ENCODE results near the gene COMT.
"Not testable (repeated sequence)": the region's sequence is repeated elsewhere in the genome, so short reads cannot be mapped to it uniquely, and the experiment has no call there.

Gene COMT

DNA sequence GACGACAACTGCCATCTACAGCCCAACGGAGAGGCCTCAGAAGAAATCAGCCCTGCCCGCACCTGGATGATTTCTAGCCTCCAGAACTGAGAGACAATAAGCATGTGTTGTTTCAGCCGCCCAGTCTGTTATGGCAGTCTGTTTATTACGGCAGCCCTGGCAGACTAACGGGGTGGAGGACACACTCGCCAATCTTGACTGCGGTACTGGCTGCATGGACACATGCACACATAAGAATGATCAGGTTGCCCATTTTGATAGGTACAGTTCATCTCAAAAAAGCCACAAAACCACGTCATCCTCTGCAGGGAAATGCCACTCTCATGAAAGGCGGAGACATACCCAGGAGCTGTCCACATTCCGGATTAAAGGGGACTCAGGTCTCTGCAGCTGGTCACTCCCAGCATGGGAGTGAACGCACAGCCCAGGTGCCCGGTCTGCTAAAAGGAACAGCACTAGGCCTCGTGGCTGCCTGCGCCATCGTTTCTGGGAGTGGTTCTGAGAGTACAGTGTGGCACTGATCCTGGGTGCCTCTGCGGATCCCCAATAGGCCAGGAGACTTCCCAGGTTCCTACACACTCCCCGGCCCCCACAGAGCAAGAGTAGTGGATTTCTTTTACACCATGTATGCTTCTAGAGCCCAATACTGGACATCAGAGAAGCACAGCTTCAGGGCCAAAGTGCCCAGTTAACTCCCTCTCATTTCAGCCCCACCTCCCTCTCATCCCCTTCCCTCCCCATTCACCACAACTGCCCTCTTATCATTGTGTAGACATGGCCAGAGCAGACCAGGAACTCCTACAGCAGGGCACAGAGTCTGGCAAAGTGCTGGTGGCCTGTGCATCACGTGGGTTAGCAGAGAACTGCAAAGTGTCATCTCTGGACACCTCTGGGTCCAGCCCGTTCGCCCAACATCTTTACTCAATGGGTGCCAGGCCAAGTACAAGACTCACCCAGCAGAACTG, 11.7 kb upstream of the COMT start:
- DNase-seq = no peak

DNA sequence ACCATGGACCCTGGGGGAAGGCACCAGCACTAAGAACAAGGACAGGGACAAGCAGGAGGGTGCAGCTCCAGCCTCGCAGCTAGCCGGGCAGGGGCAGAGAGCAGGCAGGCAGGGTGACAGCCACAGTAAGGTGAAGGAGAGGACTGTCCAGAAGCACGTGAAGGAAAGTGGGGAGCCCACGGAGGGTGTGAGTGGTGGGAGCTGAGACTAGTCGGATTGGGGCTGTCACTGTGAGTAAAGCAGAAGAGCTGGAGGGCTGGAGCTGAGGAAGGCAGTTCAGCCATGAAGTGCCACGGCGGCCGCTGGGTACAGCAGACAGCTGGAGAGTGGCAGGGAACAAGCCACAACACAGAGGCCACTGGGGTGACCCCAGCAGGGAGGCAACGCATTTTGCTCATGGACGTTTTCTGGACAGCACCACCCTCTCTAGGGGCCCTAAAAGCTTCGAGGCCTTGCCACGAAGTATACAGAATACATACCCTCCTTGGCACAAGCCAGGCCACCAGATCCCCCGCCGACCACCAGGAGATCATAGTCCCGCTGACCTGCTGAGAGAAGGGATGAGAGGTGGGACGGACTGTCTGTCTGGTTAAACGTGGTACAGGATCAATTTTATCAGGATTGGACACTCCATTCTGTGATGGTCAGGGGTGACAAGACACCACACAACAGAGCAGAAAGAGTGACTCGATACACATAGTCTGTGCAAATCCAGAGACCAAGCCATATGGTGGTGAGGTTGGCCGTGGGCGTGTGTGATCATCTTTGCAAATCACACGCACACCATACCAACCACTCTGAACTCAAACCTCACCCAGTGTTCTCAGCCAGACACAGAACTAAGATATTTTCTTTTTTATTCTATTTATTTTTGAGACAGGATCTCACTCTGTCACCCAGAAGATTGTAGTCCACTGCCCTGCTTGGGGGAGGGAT, 10.8 kb upstream of the COMT start:
- DNase-seq = no peak

DNA sequence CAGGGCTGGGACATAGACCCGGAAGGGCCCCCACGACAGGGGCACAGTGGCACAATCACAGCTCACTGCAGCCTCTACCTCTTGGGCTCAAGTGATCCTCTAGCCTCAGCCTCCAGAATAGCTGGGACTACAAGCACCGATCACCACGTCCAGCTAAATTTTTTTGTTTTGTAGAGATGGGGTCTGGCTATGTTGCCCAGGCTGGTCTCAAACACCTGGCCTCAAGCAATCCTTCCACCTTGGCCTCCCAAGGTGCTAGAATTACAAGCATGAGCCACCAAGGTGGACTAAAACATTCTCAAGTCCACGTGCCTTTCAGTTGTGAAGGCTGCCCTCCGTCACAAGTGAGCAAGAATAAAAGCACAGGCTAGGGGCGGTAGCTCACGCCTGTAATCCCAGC, 10.1 kb upstream of the COMT start:
- DNase-seq = no peak

DNA sequence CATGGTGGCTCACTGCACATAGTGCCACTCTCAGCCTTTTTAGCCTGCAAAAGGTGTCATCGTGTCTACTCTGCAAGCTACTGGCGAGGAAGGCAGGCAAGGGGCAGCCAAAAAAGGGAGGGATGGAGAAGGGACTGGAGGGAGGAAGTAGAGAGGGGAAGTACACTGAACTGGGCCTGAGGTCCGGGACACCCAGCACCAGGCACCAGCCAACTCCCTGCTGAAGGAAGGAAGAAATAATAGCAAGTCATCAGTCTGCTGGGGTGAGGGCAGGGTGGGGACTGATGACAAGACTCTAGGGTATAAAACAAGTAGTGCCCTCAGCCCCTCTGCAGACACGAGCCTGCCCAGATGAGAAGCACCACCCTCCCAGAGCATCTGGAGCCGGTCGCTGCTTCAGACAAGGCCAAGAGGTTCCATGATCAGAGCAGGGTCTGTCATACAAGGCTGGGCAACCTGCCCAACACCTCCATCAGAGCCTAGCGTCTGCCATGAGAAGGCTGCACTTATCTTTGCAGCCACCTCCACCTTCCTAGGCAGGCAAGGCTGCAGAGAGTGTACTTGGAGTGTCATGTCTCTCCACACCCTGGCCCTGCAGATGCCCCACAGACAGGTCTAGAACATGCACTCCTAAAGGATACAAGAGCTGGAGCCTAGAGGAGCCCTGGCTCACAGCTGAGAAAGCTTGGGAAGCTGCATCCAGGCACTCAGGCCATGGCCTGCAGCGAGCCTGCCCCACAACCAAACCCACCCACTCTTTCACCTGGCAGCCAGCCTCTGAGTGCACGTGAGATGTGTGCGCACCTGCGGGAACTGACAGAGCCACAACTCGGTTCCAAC, 9.0 kb upstream of the COMT start:
- peak in 1 of 2 experiments; percentile 45 for DNase-seq

DNA sequence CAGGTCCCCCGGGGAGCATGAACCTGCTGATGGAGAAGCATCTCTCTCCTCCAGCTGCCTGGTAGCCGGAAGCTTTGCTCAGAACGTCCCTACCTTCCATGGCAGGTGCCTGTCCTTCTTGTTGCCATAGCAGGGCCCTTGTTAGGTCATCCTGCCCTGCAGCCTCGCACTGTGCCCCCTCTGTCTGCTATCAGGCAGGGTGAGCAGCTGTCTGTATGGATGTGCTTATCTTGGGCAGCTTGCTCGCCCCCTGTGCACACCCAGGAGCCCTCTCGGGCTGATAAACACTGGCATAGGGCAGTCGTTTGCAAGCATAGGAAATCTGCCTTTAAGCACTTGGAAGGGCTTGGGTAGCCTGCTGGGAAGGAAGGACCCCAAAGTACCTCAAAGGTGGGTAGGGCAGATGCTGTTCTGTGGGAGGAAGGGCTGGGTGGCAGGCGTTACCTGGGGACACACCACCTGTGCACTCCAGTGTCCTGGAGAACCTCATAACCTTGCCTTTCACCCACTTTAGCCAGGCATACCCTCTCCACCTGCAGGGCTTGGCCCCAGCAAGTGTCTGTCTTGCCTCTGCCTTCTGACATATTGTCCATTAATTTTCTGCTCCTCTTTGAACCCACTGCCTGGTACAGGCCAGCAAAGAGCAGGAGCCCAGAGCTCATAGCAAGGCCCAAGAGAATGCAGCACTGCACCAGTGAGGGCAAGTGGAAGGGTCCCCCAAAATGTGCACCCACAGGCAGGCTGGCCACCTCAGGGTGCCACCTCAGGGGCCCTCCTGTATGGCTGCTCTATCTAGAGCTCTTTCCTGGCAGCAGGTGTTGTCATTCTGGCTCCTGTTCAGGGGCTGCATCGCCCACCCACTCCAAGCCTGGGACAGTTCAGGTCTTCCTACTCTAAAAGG, 8.0 kb upstream of the COMT start:
- peak; percentile 36 to 46 for DNase-seq

DNA sequence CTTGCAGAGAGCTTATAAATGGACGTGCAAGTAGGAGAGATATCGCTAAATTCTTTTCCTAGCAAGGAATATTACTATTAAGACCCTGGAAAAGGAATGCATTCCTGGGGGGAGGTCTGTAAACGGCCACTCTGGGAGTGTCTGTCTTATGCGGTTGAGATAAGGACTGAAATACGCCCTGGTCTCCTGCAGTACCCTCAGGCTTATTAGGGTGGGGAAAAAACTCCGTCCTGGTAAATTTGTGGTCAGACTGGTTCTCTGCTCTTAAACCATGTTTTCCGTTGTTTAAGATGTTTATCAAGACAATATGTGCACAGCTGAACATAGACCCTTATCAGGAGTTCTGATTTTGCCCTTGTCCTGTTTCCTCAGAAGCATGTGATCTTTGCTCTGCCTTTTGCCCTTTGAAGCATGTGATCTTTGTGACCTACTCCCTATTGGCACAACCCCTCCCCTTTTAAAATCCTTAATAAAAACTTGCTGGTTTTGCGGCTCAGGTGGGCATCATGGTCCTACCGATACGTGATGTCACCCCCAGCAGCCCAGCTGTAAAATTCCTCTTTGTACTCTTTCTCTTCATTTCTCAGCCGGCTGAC, 6.4 kb upstream of the COMT start:
- DNase-seq = not testable (repeated sequence)

DNA sequence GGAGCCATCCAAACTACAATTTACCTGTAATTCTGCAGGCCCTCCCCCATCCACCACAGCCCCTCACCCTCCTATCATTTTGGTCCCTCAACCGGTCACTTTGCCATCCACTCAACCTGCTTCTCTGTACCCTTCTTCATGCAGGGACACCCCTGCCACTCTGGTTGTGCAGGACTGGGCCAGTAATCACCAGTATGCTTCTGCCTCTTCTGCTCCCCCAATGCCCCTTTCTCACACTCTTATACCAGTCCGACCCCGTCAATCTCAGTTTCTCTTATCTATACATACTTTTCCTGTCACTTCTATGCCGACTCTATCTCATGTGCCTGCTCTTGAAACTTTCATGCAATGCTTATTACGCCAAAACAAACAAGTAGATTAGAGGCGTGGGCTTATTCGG, 5.1 kb upstream of the COMT start:
- DNase-seq = no peak

DNA sequence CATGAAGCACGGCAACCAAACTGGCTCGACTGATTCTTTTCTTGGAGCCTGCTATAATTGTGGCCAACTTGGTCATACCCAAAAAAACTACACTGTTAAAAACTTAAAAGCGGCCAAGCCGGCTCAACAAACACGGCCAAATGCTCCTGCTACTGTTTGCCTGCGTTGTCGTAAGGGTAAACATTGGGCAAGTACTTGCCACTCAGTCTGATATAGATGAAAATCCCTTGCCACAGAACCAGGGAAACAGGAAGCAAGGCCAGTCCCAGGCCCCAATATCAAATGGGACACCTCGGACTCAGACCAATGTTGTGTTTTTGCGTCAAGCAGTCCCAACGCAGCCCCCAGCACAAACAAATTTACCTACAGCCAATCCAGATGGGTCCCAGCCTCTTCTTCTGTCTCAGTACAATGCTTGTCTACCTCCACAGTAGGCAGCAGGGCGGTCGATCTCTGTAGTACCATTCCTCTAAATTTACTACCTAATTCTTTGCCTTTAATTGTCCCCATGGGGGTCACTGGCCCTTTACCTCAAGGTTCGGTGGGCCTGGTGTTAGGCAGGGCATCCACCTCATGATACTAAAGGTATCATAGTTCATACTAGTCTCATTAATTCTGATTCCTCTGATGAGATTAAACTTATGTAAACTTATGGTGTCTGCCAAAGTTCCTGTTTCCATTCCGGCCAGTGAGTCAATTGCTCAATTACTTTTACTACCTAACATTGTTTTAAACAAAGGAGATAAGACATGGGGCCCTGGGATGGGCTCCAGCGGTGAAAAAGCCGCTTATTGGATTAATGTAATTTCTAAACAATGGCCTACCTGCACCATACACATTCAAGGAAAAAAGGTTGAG, 3.7 kb upstream of the COMT start:
- DNase-seq = no peak

DNA sequence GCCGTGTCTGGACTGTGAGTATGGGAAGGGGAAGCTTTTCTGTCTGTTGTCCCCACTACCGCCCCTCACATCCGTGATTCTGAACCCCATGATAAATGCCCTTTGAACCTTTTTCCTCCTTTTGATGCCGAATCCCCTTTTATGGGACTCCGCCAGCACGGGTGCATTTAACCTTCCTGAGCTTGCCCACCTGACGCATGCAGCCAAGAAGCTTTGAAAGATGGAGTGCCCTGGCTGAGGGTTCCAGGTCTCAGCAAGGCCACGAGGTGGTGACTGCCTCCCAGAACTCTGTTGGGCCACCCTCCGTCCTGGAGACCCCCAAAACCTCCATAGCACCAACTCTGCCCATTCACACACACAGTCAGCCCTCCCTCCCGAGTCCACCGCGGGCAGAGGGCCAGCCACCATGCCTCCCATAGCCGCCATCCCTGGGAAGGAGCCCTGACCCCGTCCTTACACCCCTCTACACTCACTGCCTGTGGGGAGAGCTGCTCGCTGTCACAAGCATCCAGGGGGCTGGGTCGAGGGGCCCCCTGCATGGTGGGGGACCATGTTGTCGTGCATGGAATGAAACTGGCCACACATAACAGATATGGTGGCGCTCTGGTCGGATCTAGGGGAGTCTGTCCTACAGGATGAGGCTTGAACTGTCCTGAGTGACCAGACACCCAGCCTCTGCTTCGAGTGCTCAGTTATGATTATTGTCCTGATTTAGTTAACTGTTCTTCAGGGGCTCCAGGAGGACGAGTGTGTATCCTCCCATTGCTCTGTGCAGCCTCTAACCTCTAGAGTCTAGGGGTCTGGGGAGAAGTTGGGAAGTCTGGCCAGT, 822 bp upstream of the COMT start:
- no peak for DNase-seq

DNA sequence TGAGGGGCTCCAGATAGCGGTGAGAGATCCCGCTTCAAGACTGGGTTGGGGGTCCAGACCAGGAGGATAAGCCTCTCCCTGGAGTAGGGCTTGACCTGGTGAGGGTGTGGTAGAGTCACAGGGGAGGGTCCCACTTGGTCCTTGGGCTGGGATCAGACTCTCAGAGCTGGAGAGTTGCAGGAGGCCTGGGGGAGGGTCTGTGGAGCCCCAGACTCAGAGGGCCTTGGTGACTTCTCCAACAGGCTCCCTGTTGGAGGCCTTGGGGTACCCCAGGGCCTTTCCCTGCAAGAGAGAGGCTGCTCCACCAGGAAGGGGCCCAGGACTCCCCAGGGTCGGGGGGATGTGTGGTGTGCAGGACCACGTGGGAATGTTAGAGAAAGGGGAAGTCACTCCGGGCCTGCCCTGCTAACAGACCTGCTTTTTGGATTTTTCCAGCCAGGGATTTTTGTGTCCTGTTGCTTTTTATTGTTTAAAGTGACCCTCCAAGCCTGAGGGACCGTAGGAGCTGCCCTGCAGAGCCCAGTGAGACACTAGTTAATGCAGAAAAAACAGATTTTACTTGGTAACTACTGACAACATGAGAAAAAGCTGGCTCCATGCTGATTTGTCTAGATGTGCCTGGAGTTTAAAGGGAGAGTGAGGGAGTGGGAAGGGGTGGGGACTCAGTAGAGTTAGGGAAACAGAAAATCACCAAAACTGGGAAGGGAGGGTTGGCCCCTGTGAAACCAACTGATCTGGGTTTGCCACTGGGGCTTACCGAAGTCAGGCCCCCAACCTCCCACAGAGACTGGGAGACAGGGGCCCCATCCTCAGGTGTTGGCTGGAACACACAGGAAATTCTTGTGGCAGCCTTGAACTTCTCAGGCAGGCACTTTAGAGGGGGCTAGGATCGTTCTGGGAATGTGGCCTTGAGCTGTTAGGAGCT, 847 bp downstream of the COMT start:
- DNase-seq = no peak

DNA sequence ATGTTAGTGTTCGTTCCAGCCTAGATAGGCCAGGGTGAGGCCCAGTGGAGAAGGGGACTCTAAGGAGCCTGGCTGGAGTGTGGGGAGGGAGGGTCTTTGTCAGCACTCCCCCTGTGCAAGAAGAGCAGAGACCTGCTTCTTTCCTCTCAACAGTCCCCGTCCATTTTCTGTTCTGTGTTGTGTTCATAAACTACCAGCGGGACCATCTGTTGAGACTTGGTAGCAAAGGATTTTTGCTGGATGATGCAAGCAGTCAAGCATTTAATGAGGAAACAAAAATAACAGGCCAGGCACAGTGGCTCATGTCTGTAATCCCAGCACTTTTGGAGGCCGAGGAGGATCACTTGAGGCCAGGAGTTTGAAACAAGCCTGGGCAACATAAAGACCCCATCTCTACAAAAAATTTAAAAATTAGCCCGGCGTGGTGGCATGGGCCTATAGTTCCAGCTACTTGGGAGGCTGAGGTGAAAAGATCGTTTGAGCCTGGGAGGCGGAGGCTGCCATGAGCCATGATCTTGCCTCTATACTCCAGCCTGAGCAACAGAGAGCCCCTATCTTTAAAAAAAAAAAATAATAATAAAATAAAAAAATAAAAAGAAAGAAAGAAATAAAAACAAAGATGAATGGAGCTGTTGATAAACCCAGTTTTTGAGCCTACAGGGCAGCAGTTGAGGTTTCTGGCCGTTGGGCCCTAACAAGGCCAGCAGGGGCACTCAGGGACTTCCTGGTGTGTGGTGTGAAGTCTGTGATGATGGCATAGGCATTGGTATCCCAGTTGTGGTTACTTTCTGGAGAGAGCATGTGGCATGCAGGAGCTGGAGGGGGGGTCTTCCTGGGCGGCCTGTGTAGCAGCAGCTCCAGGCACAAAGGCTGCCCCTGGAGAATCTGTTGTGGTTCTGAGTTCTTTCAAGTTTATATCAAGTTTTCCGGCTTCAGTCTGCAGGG, 1.8 kb downstream of the COMT start:
- no peak for DNase-seq

DNA sequence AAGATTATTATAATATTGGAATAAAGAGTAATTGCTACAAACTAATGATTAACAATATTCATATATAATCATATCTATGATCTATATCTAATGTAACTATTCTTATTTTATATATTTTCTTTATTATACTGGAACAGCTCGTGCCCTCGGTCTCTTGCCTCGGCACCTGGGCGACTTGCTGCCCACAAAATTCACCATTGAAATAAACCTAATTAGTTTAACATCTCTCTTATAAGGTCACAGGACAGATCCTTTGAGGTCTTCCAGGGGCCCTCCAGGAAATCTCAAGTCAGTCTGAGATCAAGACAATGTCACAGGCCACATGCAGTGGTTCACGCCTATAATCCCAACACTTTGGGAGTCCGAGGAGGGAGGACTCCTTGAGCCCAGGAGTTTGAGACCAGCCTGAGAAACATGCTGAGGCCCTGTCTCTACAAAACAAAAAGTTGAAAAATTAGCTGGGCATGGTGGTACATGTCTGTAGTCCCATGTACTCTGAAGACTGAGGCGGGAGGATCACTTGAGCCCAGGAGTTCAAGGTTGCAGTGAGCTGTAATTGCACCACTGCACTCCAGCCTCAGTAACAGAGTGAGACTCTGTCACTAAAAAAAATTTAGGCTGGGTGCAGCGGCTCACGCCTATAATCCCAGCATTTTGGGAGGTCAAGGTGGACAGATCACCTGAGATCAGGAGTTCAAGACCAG, 6.6 kb downstream of the COMT start:
- DNase-seq = no peak

DNA sequence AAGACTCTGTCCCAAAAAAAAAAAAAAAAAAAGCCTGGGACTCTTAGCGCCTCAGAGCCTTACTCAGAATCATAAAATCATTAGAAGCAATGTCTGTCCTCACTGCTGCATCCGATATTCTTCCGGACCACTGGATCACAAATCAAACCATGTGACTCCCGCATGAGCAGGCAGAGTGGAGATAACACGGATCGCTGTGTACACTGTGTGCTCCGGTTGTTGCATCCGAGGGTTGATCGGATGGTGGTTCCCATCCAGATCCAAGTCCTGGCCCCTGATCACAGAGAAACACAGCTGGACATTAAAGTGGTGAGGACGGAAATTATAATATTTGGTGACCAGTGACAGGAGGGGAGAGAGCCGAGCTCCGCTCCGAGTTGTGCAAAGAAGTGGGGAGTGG, 9.8 kb downstream of the COMT start:
- no peak for DNase-seq

DNA sequence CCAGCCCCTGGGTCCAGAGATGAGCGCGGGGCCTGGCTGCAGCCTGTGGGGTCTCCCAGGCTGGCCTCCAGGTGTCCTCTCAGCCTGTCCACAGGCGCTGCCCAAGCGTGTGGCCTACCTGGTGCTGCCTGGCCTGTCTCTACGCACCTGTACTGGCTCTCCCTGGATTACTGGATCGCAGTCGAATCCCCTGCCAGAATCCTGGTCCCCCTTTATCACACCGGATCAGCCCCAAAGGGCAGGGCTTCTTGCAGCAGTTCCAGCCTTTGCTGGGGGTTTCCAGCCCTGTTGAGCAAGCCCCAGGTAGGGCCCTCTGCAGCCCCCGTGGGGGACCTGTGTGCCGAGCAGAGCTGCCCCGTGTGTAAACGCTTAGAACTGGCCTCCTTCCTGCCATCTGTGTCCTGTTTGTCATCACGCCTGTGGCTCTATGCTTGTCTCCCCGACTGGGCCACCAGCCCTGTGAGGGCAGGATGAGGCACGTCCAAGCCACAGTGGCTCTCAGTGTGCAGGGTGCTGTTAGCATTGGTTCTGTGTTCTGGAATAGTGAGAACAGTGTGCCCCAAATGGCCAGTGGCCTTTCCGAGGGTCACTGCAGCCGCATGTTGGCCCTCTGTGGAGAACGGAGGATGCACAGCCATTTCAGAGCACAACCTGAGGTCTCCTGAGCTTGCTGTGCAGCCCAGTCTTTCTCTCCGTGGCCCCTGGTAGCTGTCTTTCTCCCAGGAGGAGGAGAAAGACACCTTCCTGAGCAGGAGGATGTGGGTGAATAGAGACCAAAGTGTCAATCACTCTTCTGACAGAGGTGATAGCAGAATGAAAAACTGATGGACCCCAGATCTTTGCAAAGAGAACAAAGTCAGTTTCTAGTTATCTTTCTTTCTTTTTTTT, 13.9 kb downstream of the COMT start:
- peak in 1 of 2 experiments; percentile 14 for DNase-seq

DNA sequence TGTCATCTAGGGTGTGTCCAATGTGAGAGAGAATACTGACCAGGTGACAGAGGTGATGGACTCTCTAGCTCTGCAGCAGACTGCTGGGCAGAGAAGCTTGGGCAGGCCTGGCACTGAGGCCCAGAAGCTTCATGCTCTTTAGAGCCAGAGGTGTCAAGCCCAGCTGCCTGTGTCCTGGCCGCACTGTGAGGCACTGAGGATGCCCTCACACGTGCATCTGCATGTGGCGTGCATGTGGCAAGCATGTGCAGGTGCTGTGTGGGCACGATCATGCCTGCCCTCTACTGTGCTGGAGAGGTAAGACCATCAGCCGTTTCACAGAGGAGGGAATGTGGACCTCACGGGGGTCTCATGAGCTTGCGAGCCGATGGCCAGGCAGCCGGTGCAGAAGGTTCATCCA, 15.9 kb downstream of the COMT start:
- DNase-seq = no peak
